ENCODE data around the gene RCC1. TPM values are rescaled to one million over a fixed set of nuclear protein-coding genes. Genes with fewer than 3 reads are reported as not detected.

The RCC1 gene
- total RNA-seq, 2 donors from 2014 or later: 10.1 to 23.4 TPM

DNA sequence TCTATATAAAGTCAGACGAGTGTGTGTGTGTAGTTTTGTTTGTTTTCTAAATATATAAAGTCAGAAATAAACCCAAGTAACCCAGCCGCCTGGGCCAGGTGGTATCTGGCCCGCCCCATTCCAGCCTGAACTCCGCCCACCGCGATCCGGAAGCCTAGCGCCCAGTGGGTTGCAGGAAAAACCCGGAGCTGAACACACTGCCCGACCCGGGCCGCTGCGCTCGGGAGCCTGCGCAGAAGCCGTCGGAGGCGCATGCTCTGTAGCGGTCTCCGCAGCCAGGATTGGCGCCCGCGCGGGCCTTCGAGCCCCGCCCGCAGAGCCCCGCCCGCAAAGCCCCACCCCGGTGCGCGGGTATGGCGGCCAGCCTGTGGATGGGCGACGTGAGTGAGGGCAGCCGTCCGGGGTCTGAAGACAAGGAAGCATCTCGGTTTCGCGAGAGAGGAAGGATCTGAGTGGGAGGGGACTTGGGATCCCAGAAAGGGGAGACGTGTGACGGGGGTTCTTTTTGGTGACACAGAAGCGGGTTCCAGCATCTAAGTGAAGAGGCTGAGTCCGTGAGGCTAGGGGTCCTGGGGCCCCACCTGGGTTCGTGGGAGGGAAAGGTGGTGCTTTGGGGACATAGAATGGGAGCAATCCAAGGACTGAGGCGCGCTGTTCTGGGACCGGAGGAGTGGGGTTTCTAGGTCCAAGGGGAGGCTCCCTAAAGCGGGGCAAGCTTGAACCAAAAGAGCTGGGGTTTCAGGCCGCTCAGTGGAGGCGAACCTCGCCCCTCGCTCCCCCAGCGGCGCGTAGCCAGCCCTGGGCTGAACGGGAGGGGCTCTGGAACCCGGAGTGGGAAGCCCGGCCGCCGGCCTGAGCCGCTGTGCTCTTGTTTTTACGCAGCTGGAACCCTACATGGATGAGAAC lies 47.2 kb downstream of the RCC1 start, which contains the start of gene TRNAU1AP:
Gene TRNAU1AP, plus strand, starts transcription at position 328 of the 906 bp plus-strand sequence. Its CDS starts 26 bp downstream, at position 354.
- peak; percentile 99 for ATAC-seq
- Histone ChIP-seq H3K9me3 (no peaks in the 10 kb centered on the region), H3K4me3 (peak within 1 kb of the TSS; percentile 12 to 97), H3K27me3 (no peaks in the 10 kb centered on the region), H3K36me3 (replicated peaks in 1 of 2; ENCODE audit: insufficient read depth in 1 of 2, low read depth in 2 of 2) (peaks cover 0 to 2% of the 10 kb centered on the region in 2 donors), H3K4me1 (peaks cover 19% of the 10 kb centered on the region), H3K27ac (peak within 1 kb of the TSS; percentile 62 to 81 (median 70))
- peak; percentile 96 to 98 (median 97) for DNase-seq
- intact Hi-C loops (cut with DNase I): no loop called here
- TF ChIP-seq POLR2A (IDR thresholded peaks at IDR 0.05): peak; percentile 33 to 83 (median 81)
- TF ChIP-seq, protein P1, sequence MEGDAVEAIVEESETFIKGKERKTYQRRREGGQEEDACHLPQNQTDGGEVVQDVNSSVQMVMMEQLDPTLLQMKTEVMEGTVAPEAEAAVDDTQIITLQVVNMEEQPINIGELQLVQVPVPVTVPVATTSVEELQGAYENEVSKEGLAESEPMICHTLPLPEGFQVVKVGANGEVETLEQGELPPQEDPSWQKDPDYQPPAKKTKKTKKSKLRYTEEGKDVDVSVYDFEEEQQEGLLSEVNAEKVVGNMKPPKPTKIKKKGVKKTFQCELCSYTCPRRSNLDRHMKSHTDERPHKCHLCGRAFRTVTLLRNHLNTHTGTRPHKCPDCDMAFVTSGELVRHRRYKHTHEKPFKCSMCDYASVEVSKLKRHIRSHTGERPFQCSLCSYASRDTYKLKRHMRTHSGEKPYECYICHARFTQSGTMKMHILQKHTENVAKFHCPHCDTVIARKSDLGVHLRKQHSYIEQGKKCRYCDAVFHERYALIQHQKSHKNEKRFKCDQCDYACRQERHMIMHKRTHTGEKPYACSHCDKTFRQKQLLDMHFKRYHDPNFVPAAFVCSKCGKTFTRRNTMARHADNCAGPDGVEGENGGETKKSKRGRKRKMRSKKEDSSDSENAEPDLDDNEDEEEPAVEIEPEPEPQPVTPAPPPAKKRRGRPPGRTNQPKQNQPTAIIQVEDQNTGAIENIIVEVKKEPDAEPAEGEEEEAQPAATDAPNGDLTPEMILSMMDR (IDR thresholded peaks at IDR 0.05): peak in 1 of 7 experiments; percentile 24
- 0% methylated on average over 19 to 63 of the region's 63 CpGs for WGBS, 2 donors

DNA sequence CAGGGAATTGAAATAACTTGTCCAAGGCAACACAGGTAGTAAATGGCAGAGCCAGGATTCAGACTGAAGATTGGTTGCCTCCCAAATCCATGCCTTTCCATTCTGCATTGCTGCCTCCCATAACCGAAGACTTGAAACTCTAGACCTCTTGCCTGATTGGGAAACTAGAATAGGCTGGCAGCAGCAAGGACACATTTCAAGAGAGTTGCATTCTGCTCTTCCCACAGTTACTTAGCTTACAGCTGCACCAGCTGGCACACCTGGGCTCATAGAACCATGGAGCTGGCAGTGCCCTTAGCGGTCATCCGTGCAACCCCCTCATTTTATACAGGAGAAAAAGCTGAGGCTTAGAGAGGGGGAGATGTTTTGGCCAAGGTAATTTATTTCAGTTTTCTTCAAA lies 55.0 kb downstream of the RCC1 start:
- Histone ChIP-seq H3K27ac (no peak overlapping the region), H3K4me1 (no peaks in the 10 kb centered on the region), H3K4me3 (no peak overlapping the region), H3K9me3 (no peaks in the 10 kb centered on the region), H3K27me3 (no peaks in the 10 kb centered on the region), H3K36me3 (replicated peaks in 1 of 2; ENCODE audit: insufficient read depth in 1 of 2, low read depth in 2 of 2) (peaks cover 15 to 32% of the 10 kb centered on the region in 2 donors)
- intact Hi-C loops (cut with DNase I): no loop called here
- DNase-seq (no peak), ATAC-seq (no peak)
- TF ChIP-seq POLR2A (IDR thresholded peaks at IDR 0.05): no peak
- TF ChIP-seq, protein P1 (IDR thresholded peaks at IDR 0.05): no peak
- WGBS, 2 donors: 91 to 93% methylated on average over 3 of the region's 3 CpGs

DNA sequence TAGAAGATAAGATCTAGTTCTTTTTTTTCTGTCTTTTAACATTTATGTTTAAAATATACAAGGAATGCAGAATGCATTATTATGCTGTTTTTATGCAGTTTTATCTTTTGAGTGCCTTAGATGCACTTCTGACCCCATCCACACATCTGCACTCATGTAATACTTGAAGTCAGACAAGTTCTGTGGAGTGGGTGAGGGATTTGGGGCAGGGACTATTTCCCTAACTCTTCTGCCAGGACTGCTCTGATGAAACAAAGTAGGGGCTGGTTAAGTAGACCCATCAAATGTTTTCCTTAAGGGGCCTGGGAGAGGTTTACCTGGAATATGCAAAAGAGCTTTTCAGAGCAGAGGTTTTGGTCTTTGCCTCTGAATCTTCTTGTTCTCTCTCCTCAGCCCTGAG lies 58.5 kb downstream of the RCC1 start:
- DNase-seq (no peak), ATAC-seq (no peak)
- Histone ChIP-seq H3K4me1 (no peaks in the 10 kb centered on the region), H3K4me3 (no peak overlapping the region), H3K36me3 (replicated peaks in 1 of 2; ENCODE audit: insufficient read depth in 1 of 2, low read depth in 2 of 2) (peaks cover 18 to 32% of the 10 kb centered on the region in 2 donors), H3K9me3 (no peaks in the 10 kb centered on the region), H3K27ac (no peak overlapping the region), H3K27me3 (no peaks in the 10 kb centered on the region)
- no peak for TF ChIP-seq POLR2A (IDR thresholded peaks at IDR 0.05)
- TF ChIP-seq, protein P1 (IDR thresholded peaks at IDR 0.05): no peak
- intact Hi-C loops (cut with DNase I): no loop called here

DNA sequence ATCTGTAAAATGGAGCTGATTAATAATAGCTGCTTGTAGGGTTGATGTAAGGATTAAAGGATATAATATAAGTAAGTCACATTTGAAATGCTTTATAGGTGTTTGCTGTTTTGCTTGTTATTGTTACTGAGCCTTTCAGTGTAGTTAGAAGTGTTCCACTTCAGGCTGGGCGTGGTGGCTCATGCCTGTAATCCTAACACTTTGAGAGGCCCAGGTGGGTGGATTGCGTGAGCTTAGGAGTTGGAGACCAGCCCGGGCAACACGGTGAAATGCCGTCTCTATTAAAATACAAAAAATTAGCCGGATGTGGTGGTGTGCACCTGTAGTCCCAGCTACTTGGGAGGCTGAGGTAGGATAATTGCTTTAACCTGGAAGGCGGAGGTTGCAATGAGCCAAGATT lies 59.2 kb downstream of the RCC1 start:
- no peak for ATAC-seq

More for the DNA sequence above, 59.2 kb downstream of the RCC1 start:
- no peaks in the 10 kb centered on the region for H3K4me1 ChIP-seq
- no peaks in the 10 kb centered on the region for H3K9me3 ChIP-seq
- no peak for DNase-seq
- H3K36me3 ChIP-seq (replicated peaks in 1 of 2; ENCODE audit: insufficient read depth in 1 of 2, low read depth in 2 of 2): peaks cover 18 to 28% of the 10 kb centered on the region in 2 donors
- intact Hi-C loops (cut with DNase I): no loop called here
- 96 to 100% methylated on average over 6 to 7 of the region's 7 CpGs for WGBS, 2 donors
- no peak overlapping the region for H3K4me3 ChIP-seq
- H3K27ac ChIP-seq: no peak overlapping the region
- H3K27me3 ChIP-seq: no peaks in the 10 kb centered on the region
- TF ChIP-seq, protein P1 (IDR thresholded peaks at IDR 0.05): no peak
- TF ChIP-seq POLR2A (IDR thresholded peaks at IDR 0.05): no peak
